SK-N-SH treated with all-trans-retinoic acid at 6 μM for 48 hours (cell line): ENCODE results near the gene TRH.
A peak's percentile ranks its signal among the peaks of the same experiment; 100 is the strongest.

ENCODE experiments used
- ATAC-seq: fragments of 200-7000 bp; cut with Tn5 transposase; 3 replicates; pipeline ENCODE4 v1.9.1; 2020; ENCODE audit warnings: mild to moderate bottlenecking, moderate library complexity
- ARNTL ChIP-seq: fragments of 450-650 bp; formaldehyde crosslinking; IDR thresholded peaks from 2 replicates; pipeline ENCODE4 v1.5.0; 2020; ENCODE audit warnings: low read depth, mild to moderate bottlenecking, moderate library complexity, borderline replicate concordance
- BACH2 ChIP-seq: fragments of 250-450 bp; sonication (Bioruptor Pico); IDR thresholded peaks from 2 replicates; pipeline ENCODE4 v1.9.0; 2021; ENCODE audit warnings: mild to moderate bottlenecking, borderline replicate concordance
- CSDC2 ChIP-seq: fragments of 250-450 bp; sonication (Bioruptor Pico); IDR thresholded peaks from 2 replicates; pipeline ENCODE4 v1.5.0; 2020; ENCODE audit warnings: mild to moderate bottlenecking, moderate library complexity
- GLIS3 ChIP-seq: fragments of 250-450 bp; sonication (Bioruptor Pico); IDR thresholded peaks from 2 replicates; pipeline ENCODE4 v1.5.0; 2020; ENCODE audit warnings: mild to moderate bottlenecking, moderate library complexity
- ISL1 ChIP-seq: fragments of 250-450 bp; sonication (Bioruptor Pico); IDR thresholded peaks from 2 replicates; pipeline ENCODE4 v2.1.2; 2022; ENCODE audit warnings: mild to moderate bottlenecking, moderate library complexity
- OSR1 ChIP-seq: fragments of 250-450 bp; sonication (Bioruptor Pico); IDR thresholded peaks from 2 replicates; pipeline ENCODE4 v1.8.0; 2022; ENCODE audit warnings: moderate library complexity, mild to moderate bottlenecking, inconsistent platforms
- PPARA ChIP-seq: fragments of 250-450 bp; sonication (Bioruptor Pico); IDR thresholded peaks from 2 replicates; pipeline ENCODE4 v1.5.0; 2020; ENCODE audit warnings: mild to moderate bottlenecking, borderline replicate concordance
- TCF4 ChIP-seq: fragments of 250-450 bp; sonication (Bioruptor Pico); IDR thresholded peaks from 2 replicates; pipeline ENCODE4 v1.8.0; 2021; ENCODE audit warnings: mild to moderate bottlenecking, moderate library complexity, borderline replicate concordance
- ZC3H10 ChIP-seq: fragments of 250-450 bp; sonication (Bioruptor Pico); IDR thresholded peaks from 2 replicates; pipeline ENCODE4 v1.5.1; 2021; ENCODE audit warnings: mild to moderate bottlenecking, moderate library complexity
- ZFP3 ChIP-seq: fragments of 250-450 bp; sonication (Bioruptor Pico); IDR thresholded peaks from 2 replicates; pipeline ENCODE4 v1.5.0; 2020; ENCODE audit warnings: mild to moderate bottlenecking, moderate library complexity
- ZNF565 ChIP-seq: fragments of 450-650 bp; formaldehyde crosslinking; conservative IDR thresholded peaks from 2 replicates; pipeline ENCODE4 v1.5.0; 2020; ENCODE audit warnings: low read depth, mild to moderate bottlenecking, moderate library complexity
- ZNF70 ChIP-seq: fragments of 450-650 bp; formaldehyde crosslinking; IDR thresholded peaks from 2 replicates; pipeline ENCODE4 v1.5.0; 2020; ENCODE audit warnings: mild to moderate bottlenecking, moderate library complexity
- TF ChIP-seq, protein P1 (sequence below): fragments of 250-450 bp; sonication (Bioruptor Pico); IDR thresholded peaks from 2 replicates; pipeline ENCODE4 v1.5.1; 2020; ENCODE audit warnings: low read depth, mild to moderate bottlenecking, moderate library complexity
- TF ChIP-seq, protein P2 (sequence below): fragments of 250-450 bp; sonication (Bioruptor Pico); IDR thresholded peaks from 2 replicates; pipeline ENCODE4 v1.8.0; 2020; ENCODE audit warnings: mild to moderate bottlenecking, moderate library complexity, borderline replicate concordance
- TF ChIP-seq, protein P3 (sequence below): fragments of 250-450 bp; sonication (Bioruptor Pico); IDR thresholded peaks from 2 replicates; pipeline ENCODE4 v1.5.0; 2020; ENCODE audit warnings: mild to moderate bottlenecking, moderate library complexity
- TF ChIP-seq, protein P4 (sequence below): fragments of 250-450 bp; sonication (Bioruptor Pico); IDR thresholded peaks from 2 replicates; pipeline ENCODE4 v1.8.0; 2021; ENCODE audit warnings: low read depth, mild to moderate bottlenecking, moderate library complexity, borderline replicate concordance

TRH gene

DNA sequence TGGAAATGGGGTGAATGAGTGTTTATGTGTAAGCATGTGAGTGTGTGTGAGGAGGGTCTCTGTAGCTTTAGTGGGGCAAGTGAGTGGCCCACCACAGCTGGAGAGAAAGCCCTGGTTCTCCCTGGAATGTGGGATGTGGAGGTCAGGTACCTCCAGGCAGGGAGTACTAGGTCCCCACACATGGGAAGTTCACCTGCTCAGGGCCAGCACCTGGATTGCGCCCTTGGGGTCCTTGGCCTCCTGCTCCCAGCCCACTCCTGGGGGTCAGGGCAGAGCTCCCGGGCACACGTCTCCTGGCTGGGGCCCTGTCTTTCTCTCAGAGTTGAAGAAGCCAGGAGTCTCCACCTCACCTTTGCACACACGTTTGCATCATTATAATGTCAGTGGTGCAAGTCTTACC is 41.0 kb upstream of the TRH start:
- TF ChIP-seq ISL1 (CRISPR knock-in tag) (no peak), PPARA (no peak), OSR1 (no peak), BACH2 (no peak), GLIS3 (CRISPR knock-in tag) (no peak), ZC3H10 (CRISPR knock-in tag) (no peak), TCF4 (CRISPR knock-in tag) (no peak), ZNF70 (CRISPR knock-in tag) (no peak), ARNTL (no peak), ZFP3 (CRISPR knock-in tag) (no peak), ZNF565 (CRISPR knock-in tag) (no peak), CSDC2 (CRISPR knock-in tag) (no peak)
- TF ChIP-seq, protein P1, sequence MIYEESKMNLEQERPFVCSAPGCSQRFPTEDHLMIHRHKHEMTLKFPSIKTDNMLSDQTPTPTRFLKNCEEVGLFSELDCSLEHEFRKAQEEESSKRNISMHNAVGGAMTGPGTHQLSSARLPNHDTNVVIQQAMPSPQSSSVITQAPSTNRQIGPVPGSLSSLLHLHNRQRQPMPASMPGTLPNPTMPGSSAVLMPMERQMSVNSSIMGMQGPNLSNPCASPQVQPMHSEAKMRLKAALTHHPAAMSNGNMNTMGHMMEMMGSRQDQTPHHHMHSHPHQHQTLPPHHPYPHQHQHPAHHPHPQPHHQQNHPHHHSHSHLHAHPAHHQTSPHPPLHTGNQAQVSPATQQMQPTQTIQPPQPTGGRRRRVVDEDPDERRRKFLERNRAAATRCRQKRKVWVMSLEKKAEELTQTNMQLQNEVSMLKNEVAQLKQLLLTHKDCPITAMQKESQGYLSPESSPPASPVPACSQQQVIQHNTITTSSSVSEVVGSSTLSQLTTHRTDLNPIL = no peak
- TF ChIP-seq, protein P2, sequence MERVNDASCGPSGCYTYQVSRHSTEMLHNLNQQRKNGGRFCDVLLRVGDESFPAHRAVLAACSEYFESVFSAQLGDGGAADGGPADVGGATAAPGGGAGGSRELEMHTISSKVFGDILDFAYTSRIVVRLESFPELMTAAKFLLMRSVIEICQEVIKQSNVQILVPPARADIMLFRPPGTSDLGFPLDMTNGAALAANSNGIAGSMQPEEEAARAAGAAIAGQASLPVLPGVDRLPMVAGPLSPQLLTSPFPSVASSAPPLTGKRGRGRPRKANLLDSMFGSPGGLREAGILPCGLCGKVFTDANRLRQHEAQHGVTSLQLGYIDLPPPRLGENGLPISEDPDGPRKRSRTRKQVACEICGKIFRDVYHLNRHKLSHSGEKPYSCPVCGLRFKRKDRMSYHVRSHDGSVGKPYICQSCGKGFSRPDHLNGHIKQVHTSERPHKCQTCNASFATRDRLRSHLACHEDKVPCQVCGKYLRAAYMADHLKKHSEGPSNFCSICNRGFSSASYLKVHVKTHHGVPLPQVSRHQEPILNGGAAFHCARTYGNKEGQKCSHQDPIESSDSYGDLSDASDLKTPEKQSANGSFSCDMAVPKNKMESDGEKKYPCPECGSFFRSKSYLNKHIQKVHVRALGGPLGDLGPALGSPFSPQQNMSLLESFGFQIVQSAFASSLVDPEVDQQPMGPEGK (CRISPR knock-in tag) = no peak
- TF ChIP-seq, protein P3, sequence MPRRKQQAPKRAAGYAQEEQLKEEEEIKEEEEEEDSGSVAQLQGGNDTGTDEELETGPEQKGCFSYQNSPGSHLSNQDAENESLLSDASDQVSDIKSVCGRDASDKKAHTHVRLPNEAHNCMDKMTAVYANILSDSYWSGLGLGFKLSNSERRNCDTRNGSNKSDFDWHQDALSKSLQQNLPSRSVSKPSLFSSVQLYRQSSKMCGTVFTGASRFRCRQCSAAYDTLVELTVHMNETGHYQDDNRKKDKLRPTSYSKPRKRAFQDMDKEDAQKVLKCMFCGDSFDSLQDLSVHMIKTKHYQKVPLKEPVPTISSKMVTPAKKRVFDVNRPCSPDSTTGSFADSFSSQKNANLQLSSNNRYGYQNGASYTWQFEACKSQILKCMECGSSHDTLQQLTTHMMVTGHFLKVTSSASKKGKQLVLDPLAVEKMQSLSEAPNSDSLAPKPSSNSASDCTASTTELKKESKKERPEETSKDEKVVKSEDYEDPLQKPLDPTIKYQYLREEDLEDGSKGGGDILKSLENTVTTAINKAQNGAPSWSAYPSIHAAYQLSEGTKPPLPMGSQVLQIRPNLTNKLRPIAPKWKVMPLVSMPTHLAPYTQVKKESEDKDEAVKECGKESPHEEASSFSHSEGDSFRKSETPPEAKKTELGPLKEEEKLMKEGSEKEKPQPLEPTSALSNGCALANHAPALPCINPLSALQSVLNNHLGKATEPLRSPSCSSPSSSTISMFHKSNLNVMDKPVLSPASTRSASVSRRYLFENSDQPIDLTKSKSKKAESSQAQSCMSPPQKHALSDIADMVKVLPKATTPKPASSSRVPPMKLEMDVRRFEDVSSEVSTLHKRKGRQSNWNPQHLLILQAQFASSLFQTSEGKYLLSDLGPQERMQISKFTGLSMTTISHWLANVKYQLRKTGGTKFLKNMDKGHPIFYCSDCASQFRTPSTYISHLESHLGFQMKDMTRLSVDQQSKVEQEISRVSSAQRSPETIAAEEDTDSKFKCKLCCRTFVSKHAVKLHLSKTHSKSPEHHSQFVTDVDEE = no peak
- TF ChIP-seq, protein P4, sequence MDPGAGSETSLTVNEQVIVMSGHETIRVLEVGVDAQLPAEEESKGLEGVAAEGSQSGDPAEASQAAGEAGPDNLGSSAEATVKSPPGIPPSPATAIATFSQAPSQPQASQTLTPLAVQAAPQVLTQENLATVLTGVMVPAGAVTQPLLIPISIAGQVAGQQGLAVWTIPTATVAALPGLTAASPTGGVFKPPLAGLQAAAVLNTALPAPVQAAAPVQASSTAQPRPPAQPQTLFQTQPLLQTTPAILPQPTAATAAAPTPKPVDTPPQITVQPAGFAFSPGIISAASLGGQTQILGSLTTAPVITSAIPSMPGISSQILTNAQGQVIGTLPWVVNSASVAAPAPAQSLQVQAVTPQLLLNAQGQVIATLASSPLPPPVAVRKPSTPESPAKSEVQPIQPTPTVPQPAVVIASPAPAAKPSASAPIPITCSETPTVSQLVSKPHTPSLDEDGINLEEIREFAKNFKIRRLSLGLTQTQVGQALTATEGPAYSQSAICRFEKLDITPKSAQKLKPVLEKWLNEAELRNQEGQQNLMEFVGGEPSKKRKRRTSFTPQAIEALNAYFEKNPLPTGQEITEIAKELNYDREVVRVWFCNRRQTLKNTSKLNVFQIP = no peak
- ATAC-seq = no peak

DNA sequence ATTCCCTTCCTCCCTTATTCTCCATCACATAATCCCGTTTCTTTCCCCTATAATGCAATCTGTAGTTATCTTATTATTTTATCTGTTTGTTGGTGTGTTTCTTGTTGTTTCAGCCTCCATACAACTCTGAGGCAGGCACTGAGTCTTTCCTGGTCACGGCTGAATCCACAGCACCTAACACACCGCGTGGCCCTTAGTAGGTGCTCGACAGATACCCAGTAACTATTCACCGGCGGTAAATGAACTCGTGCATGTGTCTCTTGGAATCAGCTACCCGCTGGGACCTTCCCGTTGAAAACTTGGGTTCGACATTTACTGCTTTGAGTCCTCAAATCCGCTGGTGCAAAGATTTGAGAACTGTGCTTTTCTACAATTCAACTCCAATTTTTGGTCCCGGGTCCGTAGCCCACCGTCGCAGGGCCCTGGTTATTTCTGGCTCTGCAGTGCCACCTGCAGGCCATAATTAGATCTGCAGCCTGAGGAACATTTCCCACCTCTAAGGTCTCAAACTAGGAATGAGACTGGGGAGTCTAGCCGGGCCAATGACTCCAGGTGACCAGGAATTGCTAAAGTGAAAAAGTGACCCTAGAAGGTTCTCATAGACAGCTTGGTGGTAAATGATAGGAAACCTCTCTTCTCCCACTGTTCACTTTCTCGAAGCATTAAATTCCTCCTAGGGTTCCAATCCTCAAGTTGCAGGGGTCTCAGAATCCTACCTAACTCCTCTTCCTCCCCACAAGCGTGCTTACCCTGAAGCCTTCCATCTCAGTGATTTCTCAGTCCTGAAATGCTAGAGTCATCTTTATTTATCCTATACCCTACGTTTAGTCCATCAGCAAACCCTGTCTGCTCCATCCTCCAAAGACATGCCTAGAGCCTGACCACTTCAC is 40.0 kb upstream of the TRH start:
- peak; percentile 82 for ATAC-seq
- TF ChIP-seq, protein P3 = no peak
- TF ChIP-seq, all 23 proteins: peak for 0

DNA sequence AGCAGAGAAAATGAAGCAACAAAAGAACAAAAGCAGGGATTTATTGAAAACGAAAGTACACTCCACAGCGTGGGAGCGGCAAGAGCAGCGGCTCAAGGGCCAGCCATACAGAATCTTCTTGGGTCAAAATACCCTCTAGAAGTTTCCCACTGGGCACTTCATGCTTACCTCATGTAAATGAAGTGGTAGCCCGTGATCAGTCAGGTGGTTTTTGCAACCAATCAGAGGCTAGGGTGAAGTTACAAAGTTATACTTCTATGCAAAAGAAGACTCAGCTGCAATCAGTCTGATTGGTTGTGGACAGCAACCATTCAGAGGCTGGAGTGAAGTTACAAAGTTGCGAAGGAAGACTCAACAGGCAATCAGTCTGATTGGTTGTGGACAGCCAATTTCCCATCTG is 37.8 kb upstream of the TRH start:
- ATAC-seq = peak; percentile 44

More for the DNA sequence above, 37.8 kb upstream of the TRH start:
- TF ChIP-seq, protein P2 (CRISPR knock-in tag) = no peak
- no peak for TF ChIP-seq BACH2
- TF ChIP-seq, protein P1 = no peak
